NCI-H345 treated with DMSO at 0.1 percent for 48 hours (cell line): ENCODE measurements around the gene FGD5.

Source experiments
- DNase-seq: peaks from one replicate; lab custom pipeline; 2025; ENCODE audit not compliant: unreplicated experiment; lab: John Stamatoyannopoulos, UW

Gene FGD5

GRCh38 chr3:14959359-14959943 lies 140.7 kb downstream of the FGD5 start:
- DNase-seq = no peak

GRCh38 chr3:14962762-14963161 lies 144.0 kb downstream of the FGD5 start:
- no peak for DNase-seq

DNA sequence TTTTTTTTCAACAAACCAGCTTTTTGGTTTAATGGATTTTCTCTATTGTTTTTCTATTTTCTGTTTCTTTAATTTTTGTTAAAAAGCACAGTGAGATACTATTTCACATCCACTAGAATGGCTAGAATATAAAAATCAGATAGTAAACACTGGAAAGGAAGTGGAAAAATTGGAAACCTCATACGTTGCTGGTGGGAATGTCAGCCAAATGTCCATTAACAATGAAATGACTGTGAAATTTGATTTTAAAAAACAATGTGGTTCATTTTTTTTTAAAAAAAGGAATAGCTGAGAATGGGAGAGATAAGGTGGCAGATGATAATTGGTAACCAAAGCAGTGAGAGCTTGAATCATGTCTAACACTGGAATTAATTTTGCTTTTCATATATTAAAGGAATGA lies 148.5 kb downstream of the FGD5 start:
- DNase-seq = no peak

GRCh38 chr3:14969671-14970070 lies 150.9 kb downstream of the FGD5 start:
- no peak for DNase-seq

- no peak for DNase-seq
These were observed 157.6 kb downstream of the FGD5 start for GRCh38 chr3:14976317-14976716.

- no peak for DNase-seq
These were observed 161.9 kb downstream of the FGD5 start for GRCh38 chr3:14980689-14981088.
